Common myeloid progenitor, CD34-positive (primary cell): ENCODE data around the gene C1QL2.

ENCODE experiments used
- CTCF ChIA-PET: fragments of 350-600 bp; sonication (Branson Sonifier 250); formaldehyde crosslinking; loops from one replicate; lab custom pipeline; 2021; ENCODE audit warnings: antibody characterized with exemption; lab: Charles Lee
- POLR2A ChIA-PET: fragments of 350-600 bp; sonication (Branson Sonifier 250); formaldehyde crosslinking; loops from one replicate; lab custom pipeline; 2021; ENCODE audit warnings: antibody characterized with exemption; lab: Charles Lee
- DNase-seq, 3 donors: peaks; one replicate each; pipeline versions ENCODE4 v3.0.0 to v3.0.0-alpha.2; 2013
- H3K27ac ChIP-seq, 2 experiments: 1 replicate in 1 of 2; 2 replicates in 1 of 2; pipeline ENCODE4 v1.7.0; 2013; ENCODE audit warnings: inconsistent platforms in 2 of 2, low read length in 2 of 2, mild to moderate bottlenecking in 2 of 2, low read depth in 1 of 2, moderate library complexity in 1 of 2; ENCODE audit not compliant: severe bottlenecking in 2 of 2, insufficient read depth in 1 of 2, poor library complexity in 1 of 2
- H3K27me3 ChIP-seq, 5 experiments: replicated peaks in 2 of 5; 1 replicate in 3 of 5; 2 replicates in 2 of 5; pipeline versions ENCODE4 v1.6.1 to v1.7.0; 2013; ENCODE audit warnings: low read length in 4 of 5, mild to moderate bottlenecking in 2 of 5, moderate library complexity in 2 of 5, inconsistent platforms in 1 of 5; ENCODE audit not compliant: insufficient read depth in 5 of 5, control insufficient read depth in 4 of 5
- H3K36me3 ChIP-seq, 4 experiments: 1 replicate in 2 of 4; 2 replicates in 2 of 4; pipeline versions ENCODE4 v1.6.1 to v1.7.0; 2013; ENCODE audit warnings: low read length in 3 of 4, control low read depth in 1 of 4, mild to moderate bottlenecking in 1 of 4; ENCODE audit not compliant: control insufficient read depth in 4 of 4, insufficient read depth in 4 of 4
- H3K4me1 ChIP-seq, 4 experiments: 1 replicate in 3 of 4; 2 replicates in 1 of 4; pipeline versions ENCODE4 v1.6.1 to v1.7.1; 2013; ENCODE audit warnings: low read length in 3 of 4, mild to moderate bottlenecking in 3 of 4, control low read depth in 1 of 4, inconsistent platforms in 1 of 4, moderate library complexity in 1 of 4; ENCODE audit not compliant: control insufficient read depth in 4 of 4, insufficient read depth in 4 of 4; ENCODE audit errors: control extremely low read depth in 1 of 4
- H3K4me3 ChIP-seq, 7 experiments: 1 replicate in 4 of 7; 2 replicates in 3 of 7; pipeline versions ENCODE4 v1.5.1 to v1.7.0; 2013; ENCODE audit warnings: mild to moderate bottlenecking in 7 of 7, low read length in 6 of 7, moderate library complexity in 6 of 7, inconsistent platforms in 2 of 7, low read depth in 2 of 7, control low read depth in 1 of 7; ENCODE audit not compliant: insufficient read depth in 4 of 7, control insufficient read depth in 1 of 7; ENCODE audit errors: extremely low read depth in 1 of 7
- H3K9me3 ChIP-seq, 5 experiments: 1 replicate in 4 of 5; 2 replicates in 1 of 5; pipeline versions ENCODE4 v1.6.1 to v1.7.1; 2013; ENCODE audit warnings: low read length in 4 of 5, mild to moderate bottlenecking in 2 of 5, inconsistent platforms in 1 of 5, low read depth in 1 of 5, moderate library complexity in 1 of 5; ENCODE audit not compliant: control insufficient read depth in 4 of 5, insufficient read depth in 2 of 5; ENCODE audit errors: control extremely low read depth in 1 of 5
- WGBS: methylation state at CpG from one replicate; pipeline ENCODE4 v1.1.5; 2013; ENCODE audit not compliant: insufficient coverage; 5-methylcytosine and 5-hydroxymethylcytosine counted together

C1QL2 gene

DNA sequence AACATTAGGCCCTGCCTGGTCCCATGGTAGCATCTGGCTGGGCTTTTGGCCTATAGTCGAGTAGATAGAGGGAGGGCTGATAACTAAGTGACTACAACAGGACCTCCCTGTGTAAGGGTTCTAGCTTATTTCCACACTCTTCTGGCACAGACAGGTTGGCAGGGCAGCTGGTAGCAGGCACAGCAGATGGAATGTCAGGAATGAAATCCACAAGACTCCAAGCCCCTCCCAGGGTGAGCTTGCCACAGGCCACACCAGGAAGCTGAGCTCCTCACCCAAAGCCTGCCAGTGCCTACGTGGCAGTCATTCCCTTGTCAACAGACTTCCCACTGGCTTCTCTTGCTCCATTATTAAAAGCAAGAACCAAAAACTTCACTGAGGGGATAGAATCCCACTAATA lies 20.7 kb upstream of the C1QL2 start:
- no peaks in the 10 kb centered on the region for H3K9me3 ChIP-seq
- H3K4me1 ChIP-seq, result no peaks in the 10 kb centered on the region
- DNase-seq, result no peak
- H3K27ac ChIP-seq, result no peak overlapping the region
- H3K36me3 ChIP-seq, result no peaks in the 10 kb centered on the region
- no peak overlapping the region for H3K4me3 ChIP-seq
- POLR2A ChIA-PET, result no interaction called here
- no peaks in the 10 kb centered on the region for H3K27me3 ChIP-seq
- 100% methylated on average over 1 of the region's 2 CpGs for WGBS
- CTCF ChIA-PET, result interaction anchor here (2.7 kb wide), 1 partner anchor 298 kb away, joined by 12 read pairs; no protein-coding TSS in a partner anchor

DNA sequence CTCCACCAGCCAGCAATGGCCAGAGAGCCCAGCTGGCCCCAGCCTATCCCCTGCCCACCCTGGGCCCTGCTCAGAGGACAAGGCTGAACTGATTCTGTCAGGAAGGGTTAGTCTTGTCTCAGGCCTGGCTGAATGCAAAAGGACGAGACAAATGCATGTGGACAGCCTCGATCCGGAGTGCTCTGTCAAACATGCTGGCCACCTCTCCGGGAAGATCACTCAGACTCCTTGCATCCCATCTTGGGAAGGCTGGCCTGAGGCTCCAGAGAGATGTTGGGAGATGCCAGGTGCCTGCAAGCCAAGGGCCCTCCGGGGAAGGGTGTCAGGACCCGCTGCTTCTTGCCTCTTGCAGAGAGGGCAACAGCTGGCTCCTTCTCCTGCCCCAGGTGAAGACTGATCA lies 20.2 kb upstream of the C1QL2 start:
- H3K36me3 ChIP-seq, result no peaks in the 10 kb centered on the region
- no peak overlapping the region for H3K4me3 ChIP-seq
- H3K27ac ChIP-seq, result no peak overlapping the region
- H3K4me1 ChIP-seq, result no peaks in the 10 kb centered on the region
- no peaks in the 10 kb centered on the region for H3K9me3 ChIP-seq
- ChIA-PET CTCF (interaction anchor here (2.7 kb wide), 1 partner anchor 297 kb away, joined by 12 read pairs; no protein-coding TSS in a partner anchor), POLR2A (no interaction called here)
- whole genome bisulfite sequencing, result 96% methylated on average over 6 of the region's 6 CpGs
- DNase-seq, result no peak
- H3K27me3 ChIP-seq, result no peaks in the 10 kb centered on the region

DNA sequence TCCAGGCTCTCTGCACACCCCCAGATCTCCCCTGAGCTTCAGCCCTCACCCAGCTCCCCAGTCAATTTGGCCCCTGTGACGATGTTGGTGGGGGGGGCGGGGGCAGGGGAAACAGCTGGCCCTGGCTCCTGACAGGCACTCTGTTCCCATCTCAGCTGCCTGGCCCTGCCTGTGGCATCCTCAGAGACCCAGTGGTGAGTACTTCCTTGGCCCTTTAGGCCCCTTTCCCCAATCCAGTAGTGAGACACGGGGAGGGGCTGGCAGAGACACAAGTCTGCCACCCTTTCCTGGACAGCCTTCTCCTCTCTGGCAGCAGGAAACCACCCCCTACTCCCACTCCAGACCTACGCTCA lies 19.3 kb upstream of the C1QL2 start:
- CTCF ChIA-PET, result no interaction called here
- no peaks in the 10 kb centered on the region for H3K9me3 ChIP-seq
- H3K4me1 ChIP-seq, result no peaks in the 10 kb centered on the region
- no peak for DNase-seq
- no peaks in the 10 kb centered on the region for H3K27me3 ChIP-seq
- POLR2A ChIA-PET, result no interaction called here
- H3K4me3 ChIP-seq, result no peak overlapping the region
- no peaks in the 10 kb centered on the region for H3K36me3 ChIP-seq
- WGBS, result 53% methylated on average over 3 of the region's 4 CpGs
- no peak overlapping the region for H3K27ac ChIP-seq

DNA sequence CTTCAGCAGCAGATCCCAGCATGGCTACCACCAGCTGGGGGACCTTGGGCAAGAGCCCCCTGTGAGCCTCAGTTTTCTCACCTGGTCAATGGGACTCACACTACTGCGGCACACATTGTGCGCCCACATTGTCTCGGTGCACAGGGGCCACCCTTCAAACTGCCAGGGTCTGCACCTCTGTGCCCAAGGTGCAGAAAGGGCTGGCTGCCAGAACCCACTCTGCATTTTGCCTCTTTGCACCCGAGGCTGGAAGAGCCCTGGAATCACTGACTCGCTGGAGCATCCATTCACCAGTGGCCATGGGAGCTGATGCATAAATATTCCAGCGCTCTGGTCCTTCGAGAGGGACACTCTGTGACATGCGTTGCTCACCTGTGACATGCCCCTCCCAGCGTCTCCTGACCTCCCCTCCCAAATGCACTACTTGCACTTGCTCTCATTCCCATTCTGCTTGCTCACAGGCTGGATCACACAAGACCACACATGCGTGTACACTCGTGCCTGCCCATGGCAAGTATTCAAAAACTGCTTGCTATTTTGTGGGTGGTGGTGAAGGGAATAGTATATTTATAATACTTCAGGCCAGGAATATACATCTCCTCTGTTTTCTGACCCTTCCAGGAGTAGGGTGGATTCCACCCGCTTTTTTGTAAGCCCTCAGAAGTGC lies 18.8 kb upstream of the C1QL2 start:
- CTCF ChIA-PET, result no interaction called here
- DNase-seq, result no peak
- WGBS, result 92% methylated on average over 9 of the region's 12 CpGs
- Histone ChIP-seq H3K4me3 (no peak overlapping the region), H3K36me3 (no peaks in the 10 kb centered on the region), H3K9me3 (no peaks in the 10 kb centered on the region), H3K27me3 (no peaks in the 10 kb centered on the region), H3K27ac (no peak overlapping the region), H3K4me1 (no peaks in the 10 kb centered on the region)
- POLR2A ChIA-PET, result no interaction called here

DNA sequence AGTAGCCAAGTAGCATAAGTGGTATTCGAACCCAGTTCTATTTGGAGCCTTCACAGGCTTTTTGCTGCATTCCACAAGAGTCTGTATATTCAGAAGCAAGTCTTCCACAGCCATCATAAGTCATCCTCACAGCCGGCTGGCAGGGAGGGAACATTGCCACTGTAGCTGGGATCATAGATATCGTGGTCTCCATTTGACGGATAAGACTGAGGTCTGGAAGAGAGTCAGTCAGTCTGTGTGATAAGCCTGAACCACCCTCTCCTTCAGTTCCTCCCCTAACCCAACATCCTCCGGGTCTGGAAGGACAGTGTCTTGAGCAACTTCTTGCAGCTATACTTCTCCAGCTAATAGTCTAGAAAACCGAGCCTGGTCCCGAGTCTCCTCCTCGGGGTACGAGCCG lies 17.0 kb upstream of the C1QL2 start:
- peaks cover 0 to under 1% (median 0%) of the 10 kb centered on the region in 5 experiments for H3K27me3 ChIP-seq
- CTCF ChIA-PET, result interaction anchor here (0.6 to 5.0 kb wide), 7 partner anchors 9 to 293 kb away, joined by 3 to 43 read pairs (median 3); no protein-coding TSS in a partner anchor
- no peaks in the 10 kb centered on the region for H3K4me1 ChIP-seq
- WGBS, result 95% methylated on average over 8 of the region's 10 CpGs
- H3K27ac ChIP-seq, result no peak overlapping the region
- peak in 1 of 3 donors; percentile 10 for DNase-seq
- no peaks in the 10 kb centered on the region for H3K36me3 ChIP-seq
- POLR2A ChIA-PET, result no interaction called here
- no peak overlapping the region for H3K4me3 ChIP-seq
- H3K9me3 ChIP-seq, result no peaks in the 10 kb centered on the region

DNA sequence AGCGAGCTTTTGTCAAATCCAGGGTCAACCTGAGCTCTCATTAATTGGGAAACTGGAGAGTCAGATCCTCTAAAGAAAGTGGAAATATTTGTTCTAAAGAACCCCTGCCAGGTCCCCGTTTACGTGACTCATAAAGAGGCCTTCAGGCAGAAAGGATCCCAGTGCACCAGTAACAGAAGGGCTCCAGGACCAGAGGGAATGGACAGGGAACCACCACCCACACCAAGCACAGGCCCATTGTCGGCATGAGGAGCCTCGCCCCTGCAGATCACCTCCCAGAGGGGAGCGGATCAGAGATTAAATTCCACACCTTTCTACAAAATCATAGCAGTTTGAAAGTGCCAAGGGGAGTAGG lies 16.4 kb upstream of the C1QL2 start:
- H3K4me1 ChIP-seq, result no peaks in the 10 kb centered on the region
- H3K4me3 ChIP-seq, result no peak overlapping the region
- H3K9me3 ChIP-seq, result no peaks in the 10 kb centered on the region
- H3K36me3 ChIP-seq, result no peaks in the 10 kb centered on the region
- H3K27ac ChIP-seq, result no peak overlapping the region
- no peak for DNase-seq
- ChIA-PET CTCF (interaction anchor here (0.6 to 5.0 kb wide), 7 partner anchors 12 to 292 kb away, joined by 3 to 43 read pairs (median 3); no protein-coding TSS in a partner anchor), POLR2A (no interaction called here)
- peaks cover 0 to 3% (median 0%) of the 10 kb centered on the region in 5 experiments for H3K27me3 ChIP-seq
- 92% methylated on average over 3 of the region's 6 CpGs for WGBS

DNA sequence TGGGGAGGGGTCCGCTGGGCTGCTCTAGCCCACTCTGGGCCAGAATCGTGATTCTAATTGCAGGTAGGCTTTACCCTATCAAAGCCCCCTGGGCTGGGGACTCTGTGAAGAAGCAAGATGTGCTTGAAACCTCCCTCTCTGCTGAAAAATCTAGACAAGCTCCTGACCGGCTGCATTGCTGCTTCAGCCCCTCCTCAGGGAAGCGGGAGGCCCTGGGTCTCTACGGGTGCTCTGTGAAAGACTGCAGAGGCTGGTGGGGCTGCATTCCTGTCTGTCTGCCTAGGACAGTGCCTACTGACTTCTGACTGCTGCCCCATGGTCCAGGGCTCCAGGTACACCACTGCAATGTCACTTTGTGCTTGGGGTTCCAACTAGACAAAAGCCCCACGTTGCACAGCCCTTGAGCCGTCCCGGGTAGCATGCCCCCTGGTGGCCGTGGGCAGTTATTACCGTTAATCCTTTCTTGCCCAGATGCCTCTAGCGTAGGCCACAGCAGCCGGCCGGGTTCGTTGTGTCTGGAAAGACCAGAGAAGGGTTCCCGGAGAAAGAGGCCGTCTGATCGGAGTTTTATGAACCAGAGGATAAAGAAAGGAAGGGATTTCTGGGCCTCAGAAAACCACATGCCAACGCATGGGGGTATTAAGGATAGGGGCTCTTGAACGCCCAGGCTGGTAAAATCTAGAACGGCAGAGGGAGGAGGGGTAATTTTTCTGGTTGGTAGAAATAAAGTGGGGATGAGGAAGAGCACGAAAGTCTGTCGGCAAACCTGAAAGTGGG lies 15.9 kb upstream of the C1QL2 start:
- Histone ChIP-seq H3K36me3 (no peaks in the 10 kb centered on the region), H3K9me3 (no peaks in the 10 kb centered on the region), H3K4me1 (no peaks in the 10 kb centered on the region), H3K27ac (no peak overlapping the region), H3K27me3 (peaks cover 0 to 6% (median 0%) of the 10 kb centered on the region in 5 experiments), H3K4me3 (no peak overlapping the region)
- peak; percentile 45 to 72 (median 60) for DNase-seq
- ChIA-PET CTCF (interaction anchor here (0.6 to 5.0 kb wide), 5 partner anchors 14 to 292 kb away, joined by 3 to 43 read pairs (median 3); no protein-coding TSS in a partner anchor), POLR2A (no interaction called here)
- 67% methylated on average over 22 of the region's 22 CpGs for WGBS
